Upper lobe of left lung (tissue), 6 donors: ENCODE results near the gene LAX1. TPM values are rescaled to one million over a fixed set of nuclear protein-coding genes. Genes with fewer than 3 reads are reported as not detected.

ENCODE experiments used
- ATAC-seq, 2 donors: fragments of 200-7000 bp; cut with Tn5 transposase; one replicate each; pipeline ENCODE4 v1.9.1; 2022; ENCODE audit warnings: mild to moderate bottlenecking in 2 of 2, moderate library complexity in 2 of 2; ENCODE audit not compliant: low FRiP score in 2 of 2
- DNase-seq, 2 donors: peaks; one replicate each; pipeline ENCODE4 v3.0.0-alpha.2; 2019 to 2020
- H3K27ac ChIP-seq, 4 donors: fragments of 200-600 bp; sonication (generic); one replicate each; pipeline ENCODE4 v1.5.1; 2016 to 2019
- H3K27me3 ChIP-seq, 4 donors: fragments of 200-600 bp; sonication (generic); one replicate each; pipeline ENCODE4 v1.5.1; 2017 to 2019
- H3K36me3 ChIP-seq, 4 donors: fragments of 200-600 bp; sonication (generic); one replicate each; pipeline ENCODE4 v1.5.1; 2016 to 2019
- H3K4me1 ChIP-seq, 4 donors: fragments of 200-600 bp; sonication (generic); one replicate each; pipeline ENCODE4 v1.5.1; 2018 to 2019
- H3K4me3 ChIP-seq, 4 donors: fragments of 200-600 bp; sonication (generic); one replicate each; pipeline ENCODE4 v1.5.1; 2017 to 2019; ENCODE audit warnings: mild to moderate bottlenecking in 2 of 4, moderate library complexity in 1 of 4
- H3K9me3 ChIP-seq, 4 donors: fragments of 200-600 bp; sonication (generic); one replicate each; pipeline ENCODE4 v1.5.1; 2018 to 2019
- EP300 ChIP-seq, 4 donors: sonication (generic); formaldehyde crosslinking; IDR thresholded peaks; one replicate each; pipeline ENCODE4 v1.5.1; 2017; ENCODE audit warnings: antibody characterized with exemption in 4 of 4, control low read depth in 2 of 4
- POLR2A ChIP-seq, 4 donors: fragments of 450-650 bp; IDR thresholded peaks; one replicate each; pipeline ENCODE4 v1.5.1; 2016 to 2017; ENCODE audit warnings: antibody characterized with exemption in 4 of 4, mild to moderate bottlenecking in 2 of 4
- POLR2AphosphoS5 ChIP-seq, 2 donors: sonication (generic); formaldehyde crosslinking; IDR thresholded peaks; one replicate each; pipeline ENCODE4 v1.5.1; 2017; ENCODE audit warnings: antibody characterized with exemption in 2 of 2
- WGBS, 2 donors: methylation state at CpG; one replicate each; pipeline ENCODE4 v1.1.5; 2017 to 2018; 5-methylcytosine and 5-hydroxymethylcytosine counted together
- total RNA-seq, 6 donors: library from RNA; depleted of rRNA in 4 of 6; stranded (reverse); fragments of >200 nt in 4 of 6; gene quantifications; one replicate each; pipeline versions ENCODE4 v1.1.0 to v1.2.1, GENCODE V29; 2016 to 2021
- TF ChIP-seq, protein P1 (sequence below), 6 experiments: fragments of 450-650 bp in 4 of 6; fragments of 200-600 bp in 2 of 6; sonication (generic) in 2 of 6; IDR thresholded peaks; one replicate each; pipeline ENCODE4 v1.5.1; 2016 to 2019; ENCODE audit warnings: antibody characterized with exemption in 6 of 6
- donor health status: DM: no; HTN: no; CAD: no; lungs with moderate emphysema.
- donor health status: DM: no; HTN: yes; CAD: no; lungs with severe emphysema.

Gene LAX1
- total RNA-seq, 6 donors from 2014 or later: 1.8 to 4.2 (median 2.3) TPM

DNA sequence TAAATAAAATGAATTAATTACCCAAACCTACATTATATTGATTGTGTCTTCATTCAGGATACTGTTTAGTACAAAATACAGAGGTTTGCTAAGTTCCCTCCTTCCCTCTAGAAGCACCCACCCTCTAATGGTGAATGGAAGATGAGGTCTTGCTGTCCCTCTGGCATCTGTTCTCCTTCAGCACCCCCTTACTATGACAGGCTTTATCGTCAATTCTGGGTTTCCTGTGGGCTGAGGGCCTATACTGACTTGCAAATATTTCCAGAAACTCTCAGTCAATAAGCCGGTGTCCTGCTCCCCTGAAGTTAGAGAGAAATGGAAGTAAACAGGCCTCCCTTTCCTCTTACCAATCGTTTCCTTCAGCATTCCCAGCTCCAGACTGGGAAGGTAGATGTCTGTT, 13.2 kb downstream of the LAX1 start:
- H3K4me3 ChIP-seq: no peak overlapping the region
- ATAC-seq (no peak), DNase-seq (no peak)
- no peaks in the 10 kb centered on the region for H3K9me3 ChIP-seq
- 56 to 63% methylated on average over 3 of the region's 3 CpGs for WGBS, 2 donors
- TF ChIP-seq POLR2A (IDR thresholded peaks at IDR 0.05) (no peak), POLR2AphosphoS5 (IDR thresholded peaks at IDR 0.05) (no peak), EP300 (IDR thresholded peaks at IDR 0.05) (no peak)
- TF ChIP-seq, protein P1, sequence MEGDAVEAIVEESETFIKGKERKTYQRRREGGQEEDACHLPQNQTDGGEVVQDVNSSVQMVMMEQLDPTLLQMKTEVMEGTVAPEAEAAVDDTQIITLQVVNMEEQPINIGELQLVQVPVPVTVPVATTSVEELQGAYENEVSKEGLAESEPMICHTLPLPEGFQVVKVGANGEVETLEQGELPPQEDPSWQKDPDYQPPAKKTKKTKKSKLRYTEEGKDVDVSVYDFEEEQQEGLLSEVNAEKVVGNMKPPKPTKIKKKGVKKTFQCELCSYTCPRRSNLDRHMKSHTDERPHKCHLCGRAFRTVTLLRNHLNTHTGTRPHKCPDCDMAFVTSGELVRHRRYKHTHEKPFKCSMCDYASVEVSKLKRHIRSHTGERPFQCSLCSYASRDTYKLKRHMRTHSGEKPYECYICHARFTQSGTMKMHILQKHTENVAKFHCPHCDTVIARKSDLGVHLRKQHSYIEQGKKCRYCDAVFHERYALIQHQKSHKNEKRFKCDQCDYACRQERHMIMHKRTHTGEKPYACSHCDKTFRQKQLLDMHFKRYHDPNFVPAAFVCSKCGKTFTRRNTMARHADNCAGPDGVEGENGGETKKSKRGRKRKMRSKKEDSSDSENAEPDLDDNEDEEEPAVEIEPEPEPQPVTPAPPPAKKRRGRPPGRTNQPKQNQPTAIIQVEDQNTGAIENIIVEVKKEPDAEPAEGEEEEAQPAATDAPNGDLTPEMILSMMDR (IDR thresholded peaks at IDR 0.05): no peak
- no peaks in the 10 kb centered on the region for H3K27me3 ChIP-seq
- no peak overlapping the region for H3K27ac ChIP-seq
- H3K36me3 ChIP-seq: no peaks in the 10 kb centered on the region
- H3K4me1 ChIP-seq: no peaks in the 10 kb centered on the region

DNA sequence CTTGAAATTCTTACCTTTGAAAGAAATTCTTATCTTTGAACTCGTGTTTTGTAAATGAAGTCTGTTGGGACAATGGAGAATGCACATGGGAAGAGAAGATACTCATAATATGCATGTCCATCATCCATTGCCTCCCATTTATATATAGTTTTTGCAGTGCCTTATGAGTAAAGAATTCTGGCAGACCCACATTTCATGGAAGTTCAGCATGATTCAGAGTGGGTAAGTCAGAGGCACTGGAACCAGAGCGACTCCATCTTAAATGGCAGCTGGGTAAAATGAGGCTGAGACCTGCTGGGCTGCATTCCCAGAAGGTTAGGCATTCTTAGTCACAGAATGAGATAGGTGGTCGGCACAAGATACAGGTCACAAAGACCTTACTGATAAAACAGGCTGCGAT, 13.8 kb downstream of the LAX1 start:
- WGBS, 2 donors: 86 to 97% methylated on average over 4 of the region's 4 CpGs
- Histone ChIP-seq H3K9me3 (no peaks in the 10 kb centered on the region), H3K4me3 (no peak overlapping the region), H3K4me1 (no peaks in the 10 kb centered on the region), H3K36me3 (no peaks in the 10 kb centered on the region), H3K27ac (no peak overlapping the region), H3K27me3 (no peaks in the 10 kb centered on the region)
- no peak for DNase-seq
- TF ChIP-seq POLR2A (IDR thresholded peaks at IDR 0.05): no peak
- no peak for TF ChIP-seq POLR2AphosphoS5 (IDR thresholded peaks at IDR 0.05)
- TF ChIP-seq EP300 (IDR thresholded peaks at IDR 0.05): no peak
- ATAC-seq: no peak

DNA sequence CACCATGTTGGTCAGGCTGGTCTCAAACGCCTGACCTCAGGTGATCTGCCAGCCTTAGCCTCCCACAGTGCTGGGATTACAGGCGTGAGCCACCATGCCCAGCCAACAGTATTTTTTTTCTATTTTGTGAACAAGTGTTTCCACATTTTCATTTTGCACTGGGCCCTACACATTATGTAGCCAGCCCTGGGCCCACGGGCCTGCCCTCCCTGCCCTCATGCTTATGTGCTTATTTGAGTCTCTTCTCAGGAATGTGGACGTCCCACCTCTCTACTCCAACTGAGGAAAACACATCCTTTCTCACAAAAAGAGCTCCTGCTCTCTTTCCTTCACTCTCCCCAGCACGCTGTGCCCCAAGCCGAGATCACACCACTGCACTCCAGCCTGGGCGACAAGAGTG, 17.0 kb downstream of the LAX1 start:
- no peak overlapping the region for H3K27ac ChIP-seq
- H3K4me1 ChIP-seq: no peaks in the 10 kb centered on the region
- WGBS, 2 donors: 93 to 94% methylated on average over 7 of the region's 7 CpGs
- DNase-seq: no peak
- no peaks in the 10 kb centered on the region for H3K9me3 ChIP-seq
- H3K36me3 ChIP-seq: no peaks in the 10 kb centered on the region
- no peak for ATAC-seq
- H3K4me3 ChIP-seq: no peak overlapping the region
- TF ChIP-seq, protein P1 (IDR thresholded peaks at IDR 0.05): no peak
- TF ChIP-seq POLR2AphosphoS5 (IDR thresholded peaks at IDR 0.05) (no peak), EP300 (IDR thresholded peaks at IDR 0.05) (no peak), POLR2A (IDR thresholded peaks at IDR 0.05) (no peak)
- H3K27me3 ChIP-seq: no peaks in the 10 kb centered on the region

DNA sequence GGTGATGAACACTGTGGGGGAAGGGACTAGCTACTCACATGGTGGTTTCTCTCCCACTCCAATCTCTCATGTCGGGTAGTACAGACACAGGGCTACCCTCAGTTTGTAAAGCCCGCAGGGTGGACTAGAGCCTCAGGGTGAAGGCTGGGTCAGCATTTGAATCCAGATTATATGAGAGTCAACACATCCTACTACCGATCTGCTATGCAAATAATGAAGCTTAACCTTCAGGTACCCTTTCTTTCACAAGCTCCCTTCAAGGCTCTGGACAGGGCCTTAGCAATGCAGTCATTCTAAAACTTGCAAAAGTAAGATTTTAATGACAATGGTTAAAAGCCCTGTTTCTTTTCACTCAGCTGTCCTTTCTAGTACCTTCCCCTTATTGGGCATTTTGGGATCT, 25.0 kb downstream of the LAX1 start:
- no peak for DNase-seq
- H3K27me3 ChIP-seq: no peaks in the 10 kb centered on the region
- H3K4me3 ChIP-seq: no peak overlapping the region
- no peak for ATAC-seq
- 77 to 79% methylated on average over 3 of the region's 3 CpGs for WGBS, 2 donors
- TF ChIP-seq, protein P1 (IDR thresholded peaks at IDR 0.05): no peak
- TF ChIP-seq EP300 (IDR thresholded peaks at IDR 0.05) (no peak), POLR2A (IDR thresholded peaks at IDR 0.05) (no peak), POLR2AphosphoS5 (IDR thresholded peaks at IDR 0.05) (no peak)
- no peaks in the 10 kb centered on the region for H3K9me3 ChIP-seq
- H3K36me3 ChIP-seq: no peaks in the 10 kb centered on the region
- no peak overlapping the region for H3K27ac ChIP-seq
- peaks cover 0 to 3% (median 2%) of the 10 kb centered on the region in 4 donors for H3K4me1 ChIP-seq

DNA sequence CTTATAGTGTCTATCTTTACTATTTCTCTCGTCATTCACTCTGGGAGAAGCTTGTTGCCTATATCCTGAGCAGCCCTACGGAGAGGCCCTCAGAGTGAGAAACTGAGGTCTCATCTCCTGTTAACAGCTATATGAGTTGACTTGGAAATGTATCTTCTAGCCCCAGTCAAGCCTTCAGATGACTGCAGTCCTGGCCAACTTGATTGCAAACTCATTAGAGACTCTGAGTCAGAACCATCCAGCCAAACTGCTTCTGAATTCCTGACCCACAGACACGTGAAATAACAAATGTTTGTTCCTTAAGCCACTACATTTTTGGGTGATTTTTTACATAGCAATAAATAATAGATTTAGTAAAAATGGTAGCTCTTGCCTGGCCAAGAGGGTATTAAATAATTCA, 26.5 kb downstream of the LAX1 start:
- Histone ChIP-seq H3K27ac (no peak overlapping the region), H3K4me1 (peaks cover under 1 to 6% (median 5%) of the 10 kb centered on the region in 4 donors), H3K27me3 (no peaks in the 10 kb centered on the region), H3K36me3 (no peaks in the 10 kb centered on the region), H3K4me3 (no peak overlapping the region), H3K9me3 (no peaks in the 10 kb centered on the region)
- TF ChIP-seq, protein P1 (IDR thresholded peaks at IDR 0.05): no peak
- TF ChIP-seq POLR2AphosphoS5 (IDR thresholded peaks at IDR 0.05) (no peak), POLR2A (IDR thresholded peaks at IDR 0.05) (no peak), EP300 (IDR thresholded peaks at IDR 0.05) (no peak)
- ATAC-seq (no peak), DNase-seq (no peak)
- 68 to 93% methylated on average over 3 of the region's 3 CpGs for WGBS, 2 donors
